Endothelial cell (in vitro differentiated cells): ENCODE measurements around the gene ARHGEF4. TPM values are rescaled to one million over a fixed set of nuclear protein-coding genes. Genes with fewer than 3 reads are reported as not detected.

Experiments used
- DNase-seq: peaks from one replicate; pipeline ENCODE4 v3.0.0; 2021; ENCODE audit warnings: low spot score
- H3K27ac Mint-ChIP-seq: one replicate; pipeline ENCODE4 v1.8.0; 2021; ENCODE audit warnings: mixed read lengths, inconsistent platforms; ENCODE audit not compliant: unreplicated experiment
- H3K27me3 Mint-ChIP-seq: one replicate; pipeline ENCODE4 v1.8.0; 2021; ENCODE audit warnings: mild to moderate bottlenecking, moderate library complexity, mixed read lengths, inconsistent platforms; ENCODE audit not compliant: unreplicated experiment
- H3K36me3 Mint-ChIP-seq: one replicate; pipeline ENCODE4 v1.8.0; 2021; ENCODE audit warnings: mild to moderate bottlenecking, low read depth, mixed read lengths, inconsistent platforms; ENCODE audit not compliant: unreplicated experiment
- H3K4me1 Mint-ChIP-seq: one replicate; pipeline ENCODE4 v1.8.0; 2021; ENCODE audit warnings: mild to moderate bottlenecking, mixed read lengths, inconsistent platforms; ENCODE audit not compliant: unreplicated experiment
- H3K4me3 Mint-ChIP-seq: one replicate; pipeline ENCODE4 v1.8.0; 2021; ENCODE audit warnings: mild to moderate bottlenecking, mixed read lengths, inconsistent platforms; ENCODE audit not compliant: unreplicated experiment
- H3K9me3 Mint-ChIP-seq: one replicate; pipeline ENCODE4 v1.8.0; 2021; ENCODE audit warnings: mixed read lengths, inconsistent platforms; ENCODE audit not compliant: unreplicated experiment
- total RNA-seq: library from RNA; stranded (reverse); fragmentation: NEBNext Ultra II Directional; extraction: Animal tissue kit (Norgen Biotek cat#: 25700); gene quantifications from one replicate; pipeline ENCODE4 v1.2.1, GENCODE V29; 2021; ENCODE audit not compliant: unreplicated experiment
- TF ChIP-seq, protein P1 (sequence below): fragments of 200-600 bp; sonication (generic); IDR thresholded peaks from one replicate; pipeline ENCODE4 v1.5.0; 2021; ENCODE audit warnings: antibody characterized with exemption; ENCODE audit not compliant: unreplicated experiment

The ARHGEF4 gene
- total RNA-seq, 1 donor from 2014 or later: 10.3 TPM

DNA sequence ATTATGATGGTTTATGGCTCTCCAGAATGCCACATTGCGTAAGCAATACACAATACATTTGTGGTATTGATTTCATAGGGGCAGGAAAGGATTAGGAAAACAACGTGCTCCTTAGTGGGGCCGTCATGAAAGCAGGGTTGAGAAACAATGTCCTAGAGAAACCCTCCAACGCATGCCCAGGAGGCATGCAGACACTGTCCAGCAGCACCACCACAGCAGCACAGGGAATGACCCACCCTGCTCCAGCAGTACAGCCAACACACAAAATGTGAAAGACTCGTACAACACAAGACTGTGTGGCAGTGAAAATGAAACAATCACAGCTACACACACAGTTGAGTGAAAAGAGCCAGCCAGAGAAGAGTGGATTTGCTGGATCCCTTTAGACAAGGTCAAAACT is 190.2 kb downstream of the ARHGEF4 start:
- TF ChIP-seq, protein P1, sequence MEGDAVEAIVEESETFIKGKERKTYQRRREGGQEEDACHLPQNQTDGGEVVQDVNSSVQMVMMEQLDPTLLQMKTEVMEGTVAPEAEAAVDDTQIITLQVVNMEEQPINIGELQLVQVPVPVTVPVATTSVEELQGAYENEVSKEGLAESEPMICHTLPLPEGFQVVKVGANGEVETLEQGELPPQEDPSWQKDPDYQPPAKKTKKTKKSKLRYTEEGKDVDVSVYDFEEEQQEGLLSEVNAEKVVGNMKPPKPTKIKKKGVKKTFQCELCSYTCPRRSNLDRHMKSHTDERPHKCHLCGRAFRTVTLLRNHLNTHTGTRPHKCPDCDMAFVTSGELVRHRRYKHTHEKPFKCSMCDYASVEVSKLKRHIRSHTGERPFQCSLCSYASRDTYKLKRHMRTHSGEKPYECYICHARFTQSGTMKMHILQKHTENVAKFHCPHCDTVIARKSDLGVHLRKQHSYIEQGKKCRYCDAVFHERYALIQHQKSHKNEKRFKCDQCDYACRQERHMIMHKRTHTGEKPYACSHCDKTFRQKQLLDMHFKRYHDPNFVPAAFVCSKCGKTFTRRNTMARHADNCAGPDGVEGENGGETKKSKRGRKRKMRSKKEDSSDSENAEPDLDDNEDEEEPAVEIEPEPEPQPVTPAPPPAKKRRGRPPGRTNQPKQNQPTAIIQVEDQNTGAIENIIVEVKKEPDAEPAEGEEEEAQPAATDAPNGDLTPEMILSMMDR: no peak
- no peak overlapping the region for H3K27ac Mint-ChIP-seq
- H3K36me3 Mint-ChIP-seq: peaks cover 6% of the 10 kb centered on the region
- H3K27me3 Mint-ChIP-seq: peaks cover 4% of the 10 kb centered on the region
- peaks cover 4% of the 10 kb centered on the region for H3K4me1 Mint-ChIP-seq
- H3K4me3 Mint-ChIP-seq: no peak overlapping the region
- no peak for DNase-seq
- no peaks in the 10 kb centered on the region for H3K9me3 Mint-ChIP-seq

DNA sequence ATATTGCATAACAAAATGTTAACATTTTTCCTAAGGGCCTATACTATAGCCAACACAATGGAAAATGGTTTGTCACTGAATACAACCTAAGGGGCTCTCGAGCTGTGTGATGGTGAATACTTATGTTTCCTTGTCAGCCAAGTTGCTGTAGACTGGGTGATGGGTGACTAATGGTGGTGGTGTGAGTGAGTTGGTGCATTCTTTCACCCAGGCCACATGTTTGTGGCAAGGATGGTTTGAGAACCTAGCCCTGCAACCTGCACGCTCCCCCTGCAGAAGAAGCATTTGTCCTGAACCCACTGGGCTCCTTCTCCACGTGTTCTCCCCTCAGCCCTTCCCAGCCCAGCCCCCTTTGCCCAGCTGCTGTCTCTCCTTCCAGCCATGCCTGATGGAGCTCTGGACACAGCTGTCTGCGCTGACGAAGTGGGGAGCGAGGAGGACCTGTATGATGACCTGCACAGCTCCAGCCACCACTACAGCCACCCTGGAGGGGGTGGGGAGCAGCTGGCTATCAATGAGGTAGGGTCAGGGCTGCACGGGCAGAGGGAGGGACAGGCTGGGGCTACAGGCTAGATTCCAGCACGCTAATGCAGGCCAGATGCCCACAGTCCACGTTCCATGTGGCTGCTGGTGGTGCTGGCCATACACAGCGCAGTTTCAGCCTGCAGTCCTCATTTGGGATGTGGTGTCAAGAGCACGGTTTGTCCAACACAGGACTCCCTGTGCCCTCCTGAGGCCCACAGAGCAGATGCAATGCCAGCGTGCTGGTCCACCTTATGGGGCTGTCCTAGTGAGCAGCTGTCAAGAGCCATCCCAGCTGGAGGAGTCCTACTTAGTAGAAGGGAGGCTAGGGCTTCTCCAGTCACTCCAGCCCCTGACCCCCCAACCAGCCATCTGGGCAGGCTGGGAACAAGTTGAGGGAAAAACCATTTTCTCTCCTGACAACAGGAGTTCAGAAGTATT is 191.1 kb downstream of the ARHGEF4 start:
- Mint-ChIP-seq H3K27me3 (peaks cover 7% of the 10 kb centered on the region), H3K9me3 (no peaks in the 10 kb centered on the region), H3K27ac (no peak overlapping the region), H3K36me3 (peaks cover 6% of the 10 kb centered on the region), H3K4me1 (peaks cover 4% of the 10 kb centered on the region), H3K4me3 (no peak overlapping the region)
- TF ChIP-seq, protein P1: no peak
- no peak for DNase-seq

DNA sequence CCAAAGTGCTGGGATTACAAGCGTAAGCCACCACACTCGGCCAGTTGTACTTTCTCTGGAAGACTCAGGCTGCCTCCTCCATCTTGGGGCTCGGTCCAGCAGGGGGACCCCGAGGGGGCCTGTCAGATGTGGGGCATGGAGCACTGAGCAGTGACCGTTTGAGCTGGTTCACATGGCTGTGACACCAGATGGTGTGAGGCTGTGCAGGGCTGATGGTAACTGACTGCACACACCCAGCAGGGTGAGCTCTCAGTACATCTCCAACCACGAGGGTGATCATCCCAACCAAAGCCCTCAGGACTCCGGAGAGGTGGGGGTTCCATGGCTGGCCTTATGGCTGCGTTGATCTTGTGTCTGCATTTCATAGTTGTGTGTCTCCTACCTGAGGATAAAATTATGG is 193.1 kb downstream of the ARHGEF4 start:
- Mint-ChIP-seq H3K9me3 (no peaks in the 10 kb centered on the region), H3K36me3 (peaks cover 6% of the 10 kb centered on the region), H3K27ac (no peak overlapping the region), H3K4me3 (no peak overlapping the region), H3K4me1 (peaks cover 4% of the 10 kb centered on the region), H3K27me3 (peaks cover 13% of the 10 kb centered on the region)
- TF ChIP-seq, protein P1: no peak
- no peak for DNase-seq

DNA sequence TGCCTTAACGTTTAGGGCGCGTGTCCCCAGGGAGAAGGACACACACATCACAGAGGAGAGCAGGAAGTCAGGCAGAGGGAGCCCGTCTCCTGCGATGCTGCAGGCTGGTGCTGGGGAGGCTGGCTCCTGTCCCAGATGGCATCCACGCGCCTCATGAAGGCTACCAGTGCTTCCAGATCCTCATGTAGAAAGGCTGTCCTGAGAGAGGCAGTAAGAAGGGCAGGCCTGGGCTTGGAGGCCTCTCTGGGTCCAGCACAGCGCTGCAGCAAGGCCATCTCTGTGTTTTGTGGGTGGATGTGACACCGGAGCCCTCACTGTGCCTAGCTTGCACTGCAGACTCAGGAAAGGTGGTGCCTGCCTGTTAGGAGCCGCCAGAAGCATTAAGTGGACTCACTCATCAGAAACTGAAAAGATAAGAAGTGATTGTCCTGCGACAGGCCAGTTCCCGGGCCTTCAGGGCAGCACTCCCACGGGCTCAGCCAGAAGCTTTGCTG is 193.8 kb downstream of the ARHGEF4 start:
- H3K27ac Mint-ChIP-seq: no peak overlapping the region
- no peaks in the 10 kb centered on the region for H3K4me1 Mint-ChIP-seq
- H3K27me3 Mint-ChIP-seq: peaks cover 13% of the 10 kb centered on the region
- TF ChIP-seq, protein P1: no peak
- H3K36me3 Mint-ChIP-seq: peaks cover 6% of the 10 kb centered on the region
- no peak overlapping the region for H3K4me3 Mint-ChIP-seq
- no peak for DNase-seq
- no peaks in the 10 kb centered on the region for H3K9me3 Mint-ChIP-seq

DNA sequence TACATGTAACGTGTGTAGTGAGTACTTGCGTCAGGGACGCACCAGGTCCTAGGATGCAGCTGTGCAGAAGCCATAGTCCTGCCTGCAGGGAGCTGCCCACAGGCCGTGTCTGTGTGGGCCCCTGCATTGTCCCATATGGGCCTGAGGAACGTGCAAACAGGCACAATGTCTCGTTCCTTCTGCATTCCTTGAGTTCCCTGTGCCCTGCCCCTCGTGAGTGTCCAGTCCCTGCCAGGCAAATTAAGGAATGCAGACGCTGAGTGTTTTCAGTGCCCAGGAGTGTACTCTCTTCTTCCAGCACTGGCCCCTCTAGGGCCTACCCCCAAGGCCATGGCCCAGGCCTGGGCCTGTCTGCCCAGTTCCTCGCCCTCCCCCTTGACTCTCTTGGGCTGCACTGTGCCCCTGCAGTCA is 194.7 kb downstream of the ARHGEF4 start:
- DNase-seq: no peak
- Mint-ChIP-seq H3K4me3 (no peak overlapping the region), H3K36me3 (peaks cover 9% of the 10 kb centered on the region), H3K27me3 (peaks cover 16% of the 10 kb centered on the region), H3K27ac (no peak overlapping the region), H3K9me3 (no peaks in the 10 kb centered on the region), H3K4me1 (no peaks in the 10 kb centered on the region)
- TF ChIP-seq, protein P1: no peak
